ENCODE data around the gene ANKRD44. TPM values are rescaled to one million over a fixed set of nuclear protein-coding genes. Genes with fewer than 3 reads are reported as not detected.
A peak's percentile ranks its signal among the peaks of the same experiment; 100 is the strongest.
"Not testable (repeated sequence)": the region's sequence is repeated elsewhere in the genome, so short reads cannot be mapped to it uniquely, and the experiment has no call there.

ANKRD44 gene
- total RNA-seq, 1 experiment from 2014 or later, result 2.4 TPM

DNA sequence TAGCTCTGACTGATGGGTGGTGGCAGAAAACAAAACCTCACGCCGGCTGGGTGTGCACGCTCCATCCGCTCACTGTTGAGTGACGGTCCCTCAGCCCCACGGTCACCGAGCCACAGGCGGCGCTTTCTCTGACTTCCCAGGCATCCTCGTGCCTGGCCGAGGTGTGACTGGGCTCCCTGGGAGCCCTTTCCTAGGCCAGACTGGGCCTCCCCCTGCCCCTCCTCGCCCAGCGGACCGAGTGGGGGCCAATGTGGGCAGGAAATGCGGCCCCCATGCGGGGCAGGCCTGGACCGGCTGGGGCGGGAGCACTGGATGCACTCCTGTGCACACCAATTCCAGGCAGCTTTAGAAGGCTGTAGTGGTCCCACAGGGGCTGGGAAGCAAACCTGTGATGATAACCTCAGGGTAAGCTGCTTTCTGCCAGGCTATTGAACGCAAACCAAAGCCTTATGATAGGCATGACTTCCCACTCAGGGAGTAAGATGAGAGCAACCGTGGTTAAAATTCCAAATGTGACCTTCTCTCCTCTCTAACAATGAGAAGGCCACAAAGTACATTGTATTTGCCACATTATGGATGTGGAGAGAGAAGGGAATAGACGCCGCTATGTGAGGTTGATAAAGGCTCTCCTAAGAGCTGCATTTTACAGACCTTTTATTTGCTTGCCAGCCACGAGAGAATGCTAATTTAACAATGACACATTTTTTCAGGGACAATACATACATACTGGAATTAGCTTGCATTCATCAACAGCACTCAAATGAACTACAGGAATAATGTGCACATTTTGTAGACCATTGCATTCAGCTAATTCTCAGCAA is 300.2 kb downstream of the ANKRD44 start:
- Histone ChIP-seq H3K4me3 (ENCODE audit: low read length) (no peak overlapping the region), H3F3A (ENCODE audit: low read length, unreplicated experiment) (no peaks in the 10 kb centered on the region), H3K27me3 (ENCODE audit: low read length) (no peaks in the 10 kb centered on the region), H3K36me3 (ENCODE audit: low read depth, low read length) (no peaks in the 10 kb centered on the region), H3K79me2 (ENCODE audit: low read length) (no peaks in the 10 kb centered on the region), H3K9me3 (ENCODE audit: low read length) (no peaks in the 10 kb centered on the region), H3K4me2 (ENCODE audit: low read length) (no peak overlapping the region), H3K9me2 (replicated peaks; ENCODE audit: low read length) (no peaks in the 10 kb centered on the region), H4K20me1 (ENCODE audit: low read length) (no peaks in the 10 kb centered on the region), H3K9ac (ENCODE audit: low read length) (no peak overlapping the region), H2AFZ (ENCODE audit: low read length) (no peak overlapping the region), H3K4me1 (ENCODE audit: insufficient read depth, low read length) (peaks cover 16% of the 10 kb centered on the region), H3K27ac (ENCODE audit: low read length) (no peak overlapping the region)
- ChIA-PET POLR2A (ENCODE audit: unreplicated experiment) (interaction anchor here (0.6 kb wide), 1 partner anchor 38 kb away, joined by 3 read pairs; no protein-coding TSS in a partner anchor), CTCF (interaction anchor here (0.6 kb wide), 1 partner anchor 87 kb away, joined by 3 read pairs; no protein-coding TSS in a partner anchor)
- no peak for DNase-seq
- TF ChIP-seq, protein P1, sequence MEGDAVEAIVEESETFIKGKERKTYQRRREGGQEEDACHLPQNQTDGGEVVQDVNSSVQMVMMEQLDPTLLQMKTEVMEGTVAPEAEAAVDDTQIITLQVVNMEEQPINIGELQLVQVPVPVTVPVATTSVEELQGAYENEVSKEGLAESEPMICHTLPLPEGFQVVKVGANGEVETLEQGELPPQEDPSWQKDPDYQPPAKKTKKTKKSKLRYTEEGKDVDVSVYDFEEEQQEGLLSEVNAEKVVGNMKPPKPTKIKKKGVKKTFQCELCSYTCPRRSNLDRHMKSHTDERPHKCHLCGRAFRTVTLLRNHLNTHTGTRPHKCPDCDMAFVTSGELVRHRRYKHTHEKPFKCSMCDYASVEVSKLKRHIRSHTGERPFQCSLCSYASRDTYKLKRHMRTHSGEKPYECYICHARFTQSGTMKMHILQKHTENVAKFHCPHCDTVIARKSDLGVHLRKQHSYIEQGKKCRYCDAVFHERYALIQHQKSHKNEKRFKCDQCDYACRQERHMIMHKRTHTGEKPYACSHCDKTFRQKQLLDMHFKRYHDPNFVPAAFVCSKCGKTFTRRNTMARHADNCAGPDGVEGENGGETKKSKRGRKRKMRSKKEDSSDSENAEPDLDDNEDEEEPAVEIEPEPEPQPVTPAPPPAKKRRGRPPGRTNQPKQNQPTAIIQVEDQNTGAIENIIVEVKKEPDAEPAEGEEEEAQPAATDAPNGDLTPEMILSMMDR (conservative IDR thresholded peaks at IDR 0.05; ENCODE audit: low read depth, low read length), result no peak
- TF ChIP-seq EZH2phosphoT487 (IDR thresholded peaks at IDR 0.05; ENCODE audit: borderline replicate concordance, low read length) (no peak), EZH2 (IDR thresholded peaks at IDR 0.05; ENCODE audit: low read length, unreplicated experiment) (no peak)
- intact Hi-C loops (cut with micrococcal nuclease), result loop anchor here (5.0 to 10.0 kb wide), 2 partner anchors 162 to 294 kb away; no protein-coding TSS in a partner anchor
- BruUV-seq (replicated peaks), result no TSS peak
- no peak for ATAC-seq

DNA sequence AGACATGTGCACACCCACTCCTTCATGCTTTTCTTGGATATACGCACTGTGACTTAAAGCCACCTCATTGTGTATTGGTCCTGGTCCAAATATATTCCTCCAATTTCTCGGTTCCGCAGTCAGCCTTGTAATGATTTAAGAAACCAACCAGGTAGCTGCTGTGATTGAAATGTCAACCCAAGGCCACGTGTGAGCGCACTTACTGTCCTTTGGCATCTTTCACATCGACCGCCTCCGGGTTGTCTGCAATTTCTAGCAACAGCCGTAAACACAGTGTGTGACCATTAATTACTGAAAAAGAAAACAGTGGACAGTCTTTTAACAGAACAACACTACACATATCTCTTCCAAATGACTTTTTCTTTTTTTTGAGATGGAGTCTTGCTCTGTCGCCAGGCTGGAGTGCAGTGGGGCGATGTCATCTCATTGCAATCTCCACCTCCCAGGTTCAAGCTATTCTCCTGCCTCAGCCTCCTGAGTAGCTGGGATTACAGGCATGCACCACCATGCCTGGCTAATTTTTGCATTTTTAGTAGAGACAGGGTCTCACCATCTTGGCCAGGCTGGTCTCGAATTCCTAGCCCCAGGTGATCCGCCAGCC is 301.7 kb downstream of the ANKRD44 start:
- CTCF ChIA-PET; H4K20me1 ChIP-seq (ENCODE audit: low read length): not testable (repeated sequence)

DNA sequence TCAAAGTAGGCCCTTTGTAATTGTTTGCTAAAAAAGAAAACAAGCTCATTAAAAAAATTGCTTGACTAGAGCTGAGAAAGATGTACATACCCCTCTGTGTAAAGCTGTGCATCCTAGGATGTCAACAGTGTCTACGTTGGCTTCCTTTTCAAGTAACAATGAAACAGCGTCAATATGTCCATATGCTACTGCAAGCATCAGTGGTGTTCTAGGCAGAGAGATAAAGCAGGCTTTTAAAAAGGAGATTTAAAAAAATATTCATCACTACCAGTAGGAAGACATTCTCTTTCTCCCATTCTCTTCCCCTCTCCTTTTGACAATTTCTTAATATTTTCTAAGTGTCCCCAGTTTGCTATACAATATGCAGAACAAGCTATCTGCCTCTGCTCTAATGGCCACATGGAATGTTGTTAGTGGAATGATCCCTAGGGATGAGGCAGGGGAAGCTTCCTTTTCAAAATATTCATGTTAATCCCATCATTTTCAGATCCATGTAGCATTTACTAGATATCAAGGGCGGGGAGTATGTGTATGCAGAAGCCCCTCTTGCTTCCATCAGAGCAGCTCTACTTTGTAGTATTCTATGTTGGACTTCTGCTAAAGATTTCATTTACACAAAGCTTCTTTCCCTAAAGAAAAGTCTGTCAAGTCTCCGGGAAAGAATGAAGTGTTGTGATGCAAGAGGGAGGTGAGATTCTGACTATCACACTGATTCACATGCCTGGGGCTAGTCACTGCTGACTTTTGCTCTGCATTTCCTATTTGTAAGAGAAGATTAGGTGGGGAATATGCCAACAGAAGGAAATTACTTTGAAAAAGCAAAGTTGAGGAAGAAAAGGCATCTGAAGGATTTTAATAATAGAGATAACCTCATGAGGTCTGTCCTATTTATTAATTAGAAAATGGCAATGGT is 302.6 kb downstream of the ANKRD44 start:
- Histone ChIP-seq H3K9me2 (replicated peaks; ENCODE audit: low read length) (no peaks in the 10 kb centered on the region), H3K9ac (ENCODE audit: low read length) (no peak overlapping the region), H3K4me3 (ENCODE audit: low read length) (no peak overlapping the region), H3F3A (ENCODE audit: low read length, unreplicated experiment) (no peaks in the 10 kb centered on the region), H2AFZ (ENCODE audit: low read length) (no peak overlapping the region), H3K79me2 (ENCODE audit: low read length) (no peaks in the 10 kb centered on the region), H3K4me2 (ENCODE audit: low read length) (peak overlapping the region; percentile 58), H3K27me3 (ENCODE audit: low read length) (no peaks in the 10 kb centered on the region), H3K4me1 (ENCODE audit: insufficient read depth, low read length) (peaks cover 16% of the 10 kb centered on the region), H3K9me3 (ENCODE audit: low read length) (no peaks in the 10 kb centered on the region), H3K36me3 (ENCODE audit: low read depth, low read length) (no peaks in the 10 kb centered on the region), H3K27ac (ENCODE audit: low read length) (peak overlapping the region; percentile 36; the same call in 1 of the 2 replicates), H4K20me1 (ENCODE audit: low read length) (no peaks in the 10 kb centered on the region)
- intact Hi-C loops (cut with micrococcal nuclease), result no loop called here
- ChIA-PET CTCF (no interaction called here), POLR2A (ENCODE audit: unreplicated experiment) (no interaction called here)
- TF ChIP-seq EZH2 (IDR thresholded peaks at IDR 0.05; ENCODE audit: low read length, unreplicated experiment), result no peak
- TF ChIP-seq, protein P1 (conservative IDR thresholded peaks at IDR 0.05; ENCODE audit: low read depth, low read length), result no peak
- TF ChIP-seq EZH2phosphoT487 (IDR thresholded peaks at IDR 0.05; ENCODE audit: borderline replicate concordance, low read length), result no peak
- DNase-seq (peak; percentile 80), ATAC-seq (peak; percentile 68)
- BruUV-seq (replicated peaks), result no TSS peak

More for the DNA sequence above, 301.7 kb downstream of the ANKRD44 start:
- H3F3A ChIP-seq (ENCODE audit: low read length, unreplicated experiment); H3K36me3 ChIP-seq (ENCODE audit: low read depth, low read length); H3K79me2 ChIP-seq (ENCODE audit: low read length); H3K9me2 ChIP-seq (replicated peaks; ENCODE audit: low read length); H2AFZ ChIP-seq (ENCODE audit: low read length); POLR2A ChIA-PET (ENCODE audit: unreplicated experiment); H3K9ac ChIP-seq (ENCODE audit: low read length); BruUV-seq (replicated peaks); intact Hi-C loops (cut with micrococcal nuclease); DNase-seq; H3K9me3 ChIP-seq (ENCODE audit: low read length); H3K4me3 ChIP-seq (ENCODE audit: low read length); ATAC-seq; H3K27me3 ChIP-seq (ENCODE audit: low read length): not testable (repeated sequence)
- Histone ChIP-seq H3K4me2 (ENCODE audit: low read length) (peak overlapping the region; percentile 58), H3K27ac (ENCODE audit: low read length) (peak overlapping the region; percentile 36; the same call in 1 of the 2 replicates), H3K4me1 (ENCODE audit: insufficient read depth, low read length) (peaks cover 16% of the 10 kb centered on the region)

Data from PC-3 (cell line).